Measurements from ENCODE around the gene ZNF792. TPM values are rescaled to one million over a fixed set of nuclear protein-coding genes. Genes with fewer than 3 reads are reported as not detected.
A peak's percentile ranks its signal among the peaks of the same experiment; 100 is the strongest.

ZNF792 gene
- total and polyA plus RNA-seq, 2 donors (not counting 1 experiment from before 2014, with no cell fraction given), result 3.8 to 11.2 TPM

DNA sequence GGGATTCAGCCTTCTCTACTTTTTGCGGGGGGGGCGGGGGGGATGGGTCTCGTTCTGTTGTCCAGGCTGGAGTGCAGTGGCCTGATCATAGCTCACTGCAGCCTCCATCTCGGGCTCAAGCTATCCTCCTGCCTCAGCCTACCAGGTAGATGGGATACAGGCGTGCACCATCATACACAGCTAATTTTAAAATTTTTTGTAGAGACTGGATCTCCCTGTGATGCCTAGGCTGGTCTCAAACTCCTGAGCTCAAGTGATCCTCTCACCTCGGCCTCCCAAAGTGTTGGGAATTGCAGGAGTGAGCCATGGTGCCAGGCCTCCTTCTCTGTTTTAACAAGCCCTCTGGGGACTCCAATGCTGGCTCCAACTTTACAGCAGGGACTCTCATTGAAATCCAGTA is 569 bp upstream of the ZNF792 start:
- CTCF ChIA-PET, result interaction anchor here (1.8 kb wide), 1 partner anchor 49 kb away, joined by 6 read pairs; no protein-coding TSS in a partner anchor

More for the DNA sequence above, 569 bp upstream of the ZNF792 start:
- Mint-ChIP-seq H3K27me3 (peaks cover 9% of the 10 kb centered on the region), H3K27ac (peak overlapping the region; percentile 37), H3K4me3 (peak overlapping the region; percentile 84), H3K4me1 (peaks cover 29% of the 10 kb centered on the region), H3K9me3 (ENCODE audit: insufficient read depth) (peaks cover 10% of the 10 kb centered on the region)
- POLR2A ChIA-PET, result no interaction called here
- Histone ChIP-seq H2AFZ (ENCODE audit: insufficient read depth, low read depth, low read length, poor library complexity, severe bottlenecking) (peak overlapping the region; percentile 95), H3K79me2 (ENCODE audit: control insufficient read depth, insufficient read depth, low read length) (peaks cover 33% of the 10 kb centered on the region), H4K20me1 (ENCODE audit: control insufficient read depth, insufficient read depth, low read length, poor library complexity, severe bottlenecking) (no peaks in the 10 kb centered on the region), H3K36me3 (replicated peaks in 1 of 2; ENCODE audit: control extremely low read depth in 1 of 2, control insufficient read depth in 1 of 2, extremely low read depth in 1 of 2, insufficient read depth in 2 of 2, low read length in 1 of 2) (peaks cover 2 to 13% of the 10 kb centered on the region in 2 experiments), H3K4me3 (ENCODE audit: control extremely low read depth in 1 of 5, extremely low read depth in 1 of 5, insufficient read depth in 1 of 5, low read depth in 2 of 5, low read length in 4 of 5) (peak overlapping the region in 4 of 5 experiments; percentile 75 to 86 (median 83)), H3K9me3 (ENCODE audit: control extremely low read depth in 1 of 3, control insufficient read depth in 2 of 3, insufficient read depth in 1 of 3, low read length in 2 of 3) (peaks cover 0 to 48% (median 14%) of the 10 kb centered on the region in 3 donors), H3K4me1 (ENCODE audit: control insufficient read depth in 2 of 2, insufficient read depth in 2 of 2, low read length in 2 of 2) (peaks cover 17 to 20% of the 10 kb centered on the region in 2 donors), H3K9ac (ENCODE audit: low read length) (peak overlapping the region; percentile 92), H3K27me3 (replicated peaks in 1 of 4; ENCODE audit: control extremely low read depth in 1 of 4, control insufficient read depth in 3 of 4, insufficient read depth in 4 of 4, low read length in 3 of 4) (peaks cover 0 to 3% (median 0%) of the 10 kb centered on the region in 4 experiments), H3K4me2 (replicated peaks; ENCODE audit: low read depth, low read length, poor library complexity, severe bottlenecking) (peak overlapping the region; percentile 97), H3K27ac (ENCODE audit: low read length in 2 of 2) (no peak overlapping the region)
- DNase-seq, result no peak
- TF ChIP-seq, protein P1, sequence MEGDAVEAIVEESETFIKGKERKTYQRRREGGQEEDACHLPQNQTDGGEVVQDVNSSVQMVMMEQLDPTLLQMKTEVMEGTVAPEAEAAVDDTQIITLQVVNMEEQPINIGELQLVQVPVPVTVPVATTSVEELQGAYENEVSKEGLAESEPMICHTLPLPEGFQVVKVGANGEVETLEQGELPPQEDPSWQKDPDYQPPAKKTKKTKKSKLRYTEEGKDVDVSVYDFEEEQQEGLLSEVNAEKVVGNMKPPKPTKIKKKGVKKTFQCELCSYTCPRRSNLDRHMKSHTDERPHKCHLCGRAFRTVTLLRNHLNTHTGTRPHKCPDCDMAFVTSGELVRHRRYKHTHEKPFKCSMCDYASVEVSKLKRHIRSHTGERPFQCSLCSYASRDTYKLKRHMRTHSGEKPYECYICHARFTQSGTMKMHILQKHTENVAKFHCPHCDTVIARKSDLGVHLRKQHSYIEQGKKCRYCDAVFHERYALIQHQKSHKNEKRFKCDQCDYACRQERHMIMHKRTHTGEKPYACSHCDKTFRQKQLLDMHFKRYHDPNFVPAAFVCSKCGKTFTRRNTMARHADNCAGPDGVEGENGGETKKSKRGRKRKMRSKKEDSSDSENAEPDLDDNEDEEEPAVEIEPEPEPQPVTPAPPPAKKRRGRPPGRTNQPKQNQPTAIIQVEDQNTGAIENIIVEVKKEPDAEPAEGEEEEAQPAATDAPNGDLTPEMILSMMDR (IDR thresholded peaks at IDR 0.05), result no peak
- no peak for TF ChIP-seq EZH2 (IDR thresholded peaks at IDR 0.05; ENCODE audit: borderline replicate concordance, insufficient read depth, low read depth, low read length, poor library complexity, severe bottlenecking)
- ATAC-seq (ENCODE audit: low read depth), result no peak
- intact Hi-C loops (cut with micrococcal nuclease), result no loop called here
- WGBS (ENCODE audit: insufficient coverage), result 89% methylated on average over 4 of the region's 6 CpGs

Measured in B cell (primary cell).